Ovary (tissue), 9 donors: ENCODE results near the gene DBH. TPM values are rescaled to one million over a fixed set of nuclear protein-coding genes. Genes with fewer than 3 reads are reported as not detected.

ENCODE experiments used
- DNase-seq, 5 donors: peaks; one replicate each; pipeline ENCODE4 v3.0.0-alpha.2; 2019 to 2020
- H3K27ac ChIP-seq, 2 donors: fragments of 200-600 bp; one replicate each; pipeline versions ENCODE4 v1.5.1 to v1.8.0; 2019 to 2022
- H3K27me3 ChIP-seq: fragments of 200-600 bp; one replicate; pipeline ENCODE4 v1.8.0; 2022
- H3K36me3 ChIP-seq: fragments of 200-600 bp; sonication (generic); one replicate; pipeline ENCODE4 v1.5.1; 2019
- H3K4me1 ChIP-seq: one replicate; pipeline ENCODE4 v1.8.1; 2013; ENCODE audit warnings: mild to moderate bottlenecking, moderate library complexity; ENCODE audit not compliant: insufficient read depth
- H3K4me3 ChIP-seq: fragments of 200-600 bp; sonication (generic); one replicate; pipeline ENCODE4 v1.5.1; 2017
- H3K9me3 ChIP-seq, 2 donors: fragments of 200-600 bp in 1 of 2; sonication (generic) in 1 of 2; one replicate each; pipeline versions ENCODE4 v1.5.1 to v1.8.1; 2013 to 2019; ENCODE audit warnings: mild to moderate bottlenecking in 1 of 2, moderate library complexity in 1 of 2
- EP300 ChIP-seq: sonication (generic); formaldehyde crosslinking; IDR thresholded peaks from one replicate; pipeline ENCODE4 v1.6.1; 2017; ENCODE audit warnings: antibody characterized with exemption
- POLR2A ChIP-seq: fragments of 450-650 bp; IDR thresholded peaks from one replicate; pipeline ENCODE4 v1.6.1; 2017; ENCODE audit warnings: antibody characterized with exemption, mild to moderate bottlenecking, moderate library complexity
- WGBS, 3 donors: extraction: QIAGEN DNeasy Blood & Tissue Kit in 1 of 3; methylation state at CpG; one replicate each; pipeline versions ENCODE4 v1.1.5 to v1.1.7; 2013 to 2017; 5-methylcytosine and 5-hydroxymethylcytosine counted together
- intact Hi-C, 4 donors: fragments of 100-400 bp; cut with DNase I; formaldehyde crosslinking; loops; one replicate each; pipeline versions ENCODE4 v1.11.0 to v1.15.1; 2022 to 2023
- polyA plus RNA-seq, 2 donors: library from polyadenylated mRNA; stranded (reverse); fragments of 200-250 nt in 1 of 2; fragments of 350-450 nt in 1 of 2; fragmentation: Illumina TruSeq in 1 of 2; extraction: RNeasy Lipid Tissue Mini Kit (QIAGEN cat#74804) in 1 of 2; gene quantifications; one replicate each; pipeline ENCODE4 v1.2.3, GENCODE V29; 2013 to 2014
- total RNA-seq, 7 donors: library from RNA; depleted of rRNA in 2 of 7; stranded (reverse); fragments of >200 nt in 2 of 7; fragmentation: NEBNext Ultra II Directional in 3 of 7; extraction: Animal tissue kit (Norgen Biotek cat#: 25700) in 3 of 7; gene quantifications; one replicate each; pipeline versions ENCODE4 v1.1.0 to v1.2.4, GENCODE V29; 2016 to 2023
- TF ChIP-seq, protein P1 (sequence below), 3 donors: fragments of 450-650 bp in 2 of 3; fragments of 200-600 bp in 1 of 3; IDR thresholded peaks; one replicate each; pipeline versions ENCODE4 v1.5.1 to v1.8.0; 2016 to 2022; ENCODE audit warnings: antibody characterized with exemption in 3 of 3, mild to moderate bottlenecking in 1 of 3
- donor health status: DM: no; HTN: no; CAD: no; lungs with moderate emphysema.
- donor health status: DM: no; HTN: no; CAD: no.
- donor health status: Bipolar disorder and iron deficiency.
- donor health status: DM: yes; HTN: yes; CAD: no.
- donor health status: DM: no; HTN: no; CAD: no.
- donor health status: DM: yes; HTN: yes; CAD: no.

DBH gene
- total and polyA plus RNA-seq, 9 donors, result 0.28 TPM; not detected in 8

DNA sequence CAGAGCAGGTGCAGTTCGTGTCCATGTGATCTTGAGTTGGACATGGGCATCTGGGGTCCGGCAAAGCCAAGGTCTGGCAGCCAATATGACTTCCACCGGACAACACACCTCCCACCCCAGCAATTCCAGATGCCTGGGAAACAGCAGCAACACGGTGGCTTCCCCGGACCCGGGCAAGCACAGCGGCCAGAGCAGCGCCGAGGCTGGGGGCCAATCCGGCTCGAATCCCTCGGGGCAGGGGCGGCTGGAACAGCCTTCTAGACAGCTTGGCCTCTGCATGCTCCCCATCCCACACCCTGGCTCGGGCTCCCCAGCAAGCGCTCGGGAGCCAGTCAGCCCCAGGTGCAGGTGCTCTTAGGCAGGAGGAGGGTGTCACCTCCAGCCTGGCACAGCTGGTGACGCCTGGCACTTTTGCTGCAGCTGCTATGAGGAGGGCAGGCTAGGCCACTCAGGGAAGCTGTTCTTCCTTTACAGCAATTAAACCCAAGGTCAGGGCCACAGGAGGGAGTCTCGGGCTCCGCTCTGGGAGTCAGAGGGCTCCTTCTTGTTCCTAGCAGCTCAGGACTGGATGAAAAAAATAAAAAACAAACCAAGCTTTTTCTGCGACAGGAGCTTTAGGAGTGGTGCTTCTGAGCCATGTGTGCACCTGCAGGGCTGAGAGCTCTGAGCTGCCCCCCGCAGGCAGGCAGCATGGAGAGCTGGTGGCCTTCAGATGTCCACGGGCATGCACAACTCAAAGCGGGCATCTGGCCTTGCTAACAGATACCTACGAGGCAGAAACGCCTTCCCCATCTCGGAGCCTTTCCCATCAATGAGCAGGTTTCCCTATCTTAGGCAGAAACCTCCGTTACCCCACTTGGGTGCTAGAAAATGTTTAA is 28.2 kb downstream of the DBH start:
- H3K4me3 ChIP-seq, result no peak overlapping the region
- no peak for DNase-seq
- no peaks in the 10 kb centered on the region for H3K27me3 ChIP-seq
- H3K4me1 ChIP-seq, result no peaks in the 10 kb centered on the region
- no peaks in the 10 kb centered on the region for H3K36me3 ChIP-seq
- TF ChIP-seq POLR2A (no peak), EP300 (no peak)
- TF ChIP-seq, protein P1, sequence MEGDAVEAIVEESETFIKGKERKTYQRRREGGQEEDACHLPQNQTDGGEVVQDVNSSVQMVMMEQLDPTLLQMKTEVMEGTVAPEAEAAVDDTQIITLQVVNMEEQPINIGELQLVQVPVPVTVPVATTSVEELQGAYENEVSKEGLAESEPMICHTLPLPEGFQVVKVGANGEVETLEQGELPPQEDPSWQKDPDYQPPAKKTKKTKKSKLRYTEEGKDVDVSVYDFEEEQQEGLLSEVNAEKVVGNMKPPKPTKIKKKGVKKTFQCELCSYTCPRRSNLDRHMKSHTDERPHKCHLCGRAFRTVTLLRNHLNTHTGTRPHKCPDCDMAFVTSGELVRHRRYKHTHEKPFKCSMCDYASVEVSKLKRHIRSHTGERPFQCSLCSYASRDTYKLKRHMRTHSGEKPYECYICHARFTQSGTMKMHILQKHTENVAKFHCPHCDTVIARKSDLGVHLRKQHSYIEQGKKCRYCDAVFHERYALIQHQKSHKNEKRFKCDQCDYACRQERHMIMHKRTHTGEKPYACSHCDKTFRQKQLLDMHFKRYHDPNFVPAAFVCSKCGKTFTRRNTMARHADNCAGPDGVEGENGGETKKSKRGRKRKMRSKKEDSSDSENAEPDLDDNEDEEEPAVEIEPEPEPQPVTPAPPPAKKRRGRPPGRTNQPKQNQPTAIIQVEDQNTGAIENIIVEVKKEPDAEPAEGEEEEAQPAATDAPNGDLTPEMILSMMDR (IDR thresholded peaks at IDR 0.05), result no peak
- no peaks in the 10 kb centered on the region for H3K9me3 ChIP-seq
- WGBS, 3 donors, result 42 to 64% (median 47%) methylated on average over 19 to 27 of the region's 27 CpGs
- H3K27ac ChIP-seq, result no peak overlapping the region
- intact Hi-C loops, result no loop called here

GRCh38 chr9:133665096-133665495 is 28.9 kb downstream of the DBH start:
- Histone ChIP-seq H3K27me3 (no peaks in the 10 kb centered on the region), H3K9me3 (no peaks in the 10 kb centered on the region), H3K4me3 (no peak overlapping the region), H3K36me3 (no peaks in the 10 kb centered on the region), H3K4me1 (no peaks in the 10 kb centered on the region), H3K27ac (no peak overlapping the region)
- TF ChIP-seq, protein P1 (IDR thresholded peaks at IDR 0.05), result no peak
- TF ChIP-seq POLR2A (no peak), EP300 (no peak)
- WGBS, 3 donors, result 84 to 89% (median 88%) methylated on average over 12 to 13 of the region's 13 CpGs
- DNase-seq, result no peak
- intact Hi-C loops, result no loop called here

- TF ChIP-seq EP300 (no peak), POLR2A (no peak)
- TF ChIP-seq, protein P1 (IDR thresholded peaks at IDR 0.05), result no peak
- Histone ChIP-seq H3K4me1 (no peaks in the 10 kb centered on the region), H3K27me3 (no peaks in the 10 kb centered on the region), H3K4me3 (no peak overlapping the region), H3K27ac (no peak overlapping the region), H3K9me3 (no peaks in the 10 kb centered on the region), H3K36me3 (no peaks in the 10 kb centered on the region)
- 88 to 91% (median 89%) methylated on average over 12 of the region's 12 CpGs for WGBS, 3 donors
- DNase-seq, result no peak
- intact Hi-C loops, result no loop called here
Measured at GRCh38 chr9:133665535-133665934, 29.4 kb downstream of the DBH start.

DNA sequence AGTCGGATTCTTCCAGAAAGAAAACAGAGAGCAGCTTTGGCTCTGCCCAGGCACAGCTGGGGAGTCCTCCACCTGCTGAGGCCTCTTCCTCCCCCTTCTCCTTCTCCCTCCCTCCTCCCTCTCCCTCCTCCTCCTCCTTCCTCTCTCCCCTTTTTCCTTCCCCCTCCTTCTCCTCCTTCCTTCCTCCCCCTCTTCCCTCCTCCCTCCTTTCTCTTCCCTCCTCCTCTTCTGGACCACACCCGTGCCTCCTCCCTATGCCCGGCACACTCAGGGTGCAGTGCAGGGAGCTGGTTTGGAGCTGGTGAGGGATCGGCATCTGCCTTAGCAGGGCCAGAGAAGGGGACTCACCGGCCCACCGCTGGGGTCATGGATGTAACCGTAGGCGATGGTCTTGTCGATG is 30.2 kb downstream of the DBH start:
- Histone ChIP-seq H3K27ac (no peak overlapping the region), H3K27me3 (no peaks in the 10 kb centered on the region), H3K4me1 (no peaks in the 10 kb centered on the region), H3K4me3 (no peak overlapping the region), H3K9me3 (no peaks in the 10 kb centered on the region), H3K36me3 (no peaks in the 10 kb centered on the region)
- TF ChIP-seq EP300 (no peak), POLR2A (no peak)
- TF ChIP-seq, protein P1 (IDR thresholded peaks at IDR 0.05), result no peak
- intact Hi-C loops, result no loop called here
- no peak for DNase-seq
- 82 to 87% (median 84%) methylated on average over 9 of the region's 9 CpGs for WGBS, 3 donors
